ENCODE measurements around the gene UPF3B.
"Not testable (repeated sequence)": the region's sequence is repeated elsewhere in the genome, so short reads cannot be mapped to it uniquely, and the experiment has no call there.

Gene UPF3B

GRCh38 chrX:119817130-119817690, 35.6 kb downstream of the UPF3B start:
- no peaks in the 10 kb centered on the region for H3K27me3 ChIP-seq (replicated peaks; ENCODE audit: control insufficient read depth, insufficient read depth, low read length)
- H3K9ac ChIP-seq (ENCODE audit: low read length) = no peak overlapping the region
- DNase-seq (ENCODE audit: low read depth) = no peak
- no peaks in the 10 kb centered on the region for H3K9me3 ChIP-seq (ENCODE audit: control insufficient read depth, low read length)
- no peak overlapping the region for H3K4me3 ChIP-seq (ENCODE audit: low read length)
- peaks cover 6% of the 10 kb centered on the region for H3K4me1 ChIP-seq (ENCODE audit: control insufficient read depth, insufficient read depth, low read length)
- H3K36me3 ChIP-seq (ENCODE audit: control insufficient read depth, insufficient read depth, low read length, severe bottlenecking) = no peaks in the 10 kb centered on the region

- DNase-seq (ENCODE audit: low read depth) = no peak
- H3K36me3 ChIP-seq (ENCODE audit: control insufficient read depth, insufficient read depth, low read length, severe bottlenecking) = no peaks in the 10 kb centered on the region
- H3K27me3 ChIP-seq (replicated peaks; ENCODE audit: control insufficient read depth, insufficient read depth, low read length) = no peaks in the 10 kb centered on the region
- H3K9ac ChIP-seq (ENCODE audit: low read length) = no peak overlapping the region
- peaks cover 6% of the 10 kb centered on the region for H3K4me1 ChIP-seq (ENCODE audit: control insufficient read depth, insufficient read depth, low read length)
- H3K4me3 ChIP-seq (ENCODE audit: low read length) = no peak overlapping the region
- H3K9me3 ChIP-seq (ENCODE audit: control insufficient read depth, low read length) = no peaks in the 10 kb centered on the region
Measured at GRCh38 chrX:119816300-119816699, 36.5 kb downstream of the UPF3B start.

- H3K4me3 ChIP-seq (ENCODE audit: low read length) = no peak overlapping the region
- no peaks in the 10 kb centered on the region for H3K4me1 ChIP-seq (ENCODE audit: control insufficient read depth, insufficient read depth, low read length)
- DNase-seq (ENCODE audit: low read depth) = peak; percentile 3
- H3K27me3 ChIP-seq (replicated peaks; ENCODE audit: control insufficient read depth, insufficient read depth, low read length) = no peaks in the 10 kb centered on the region
- no peaks in the 10 kb centered on the region for H3K36me3 ChIP-seq (ENCODE audit: control insufficient read depth, insufficient read depth, low read length, severe bottlenecking)
- H3K9me3 ChIP-seq (ENCODE audit: control insufficient read depth, low read length) = peaks cover 10% of the 10 kb centered on the region
- no peak overlapping the region for H3K9ac ChIP-seq (ENCODE audit: low read length)
Measured at GRCh38 chrX:119809185-119809666, 43.5 kb downstream of the UPF3B start.

DNA sequence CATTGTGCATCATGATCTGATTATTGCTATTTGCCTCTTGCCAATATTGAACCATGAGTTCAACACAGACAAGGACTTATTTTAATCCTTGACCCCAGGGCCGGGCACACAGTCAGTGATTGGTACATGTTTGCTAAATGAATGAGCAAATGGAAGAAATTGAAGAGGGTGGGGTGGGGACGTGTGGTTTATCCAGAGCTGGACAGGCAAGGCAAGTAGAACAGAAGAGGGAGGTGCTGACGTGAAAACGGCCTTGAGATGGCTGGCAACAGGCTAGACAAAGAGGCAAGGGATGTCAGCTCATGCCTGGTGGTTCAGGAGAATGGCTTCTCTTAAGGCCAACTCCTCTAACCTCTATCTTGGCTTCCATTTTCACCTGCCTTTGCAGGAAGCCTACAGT, 44.3 kb downstream of the UPF3B start:
- not testable (repeated sequence) for H3K36me3 ChIP-seq (ENCODE audit: control insufficient read depth, insufficient read depth, low read length, severe bottlenecking); H3K4me3 ChIP-seq (ENCODE audit: low read length); H3K27me3 ChIP-seq (replicated peaks; ENCODE audit: control insufficient read depth, insufficient read depth, low read length); H3K4me1 ChIP-seq (ENCODE audit: control insufficient read depth, insufficient read depth, low read length); DNase-seq (ENCODE audit: low read depth); H3K9ac ChIP-seq (ENCODE audit: low read length)
- H3K9me3 ChIP-seq (ENCODE audit: control insufficient read depth, low read length) = peaks cover 10% of the 10 kb centered on the region

DNA sequence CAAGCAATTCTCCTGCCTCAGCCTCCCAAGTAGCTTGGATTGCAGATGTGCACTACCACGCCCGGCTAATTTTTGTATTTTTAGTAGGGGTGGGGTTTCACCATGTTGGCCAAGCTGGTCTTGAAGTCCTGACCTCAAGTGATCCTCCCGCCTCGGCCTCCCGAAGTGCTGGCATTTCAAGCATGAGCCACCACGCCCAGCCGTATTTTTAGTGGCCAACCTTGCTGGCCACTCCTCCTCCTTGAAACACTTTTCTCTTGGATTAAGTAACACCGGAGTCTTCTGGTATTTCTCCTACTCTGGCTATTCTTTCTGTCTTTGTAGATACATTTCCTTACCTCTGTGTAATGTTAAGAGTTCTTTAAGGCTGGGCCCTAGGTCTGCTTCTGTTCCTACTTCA, 50.2 kb downstream of the UPF3B start:
- no peaks in the 10 kb centered on the region for H3K4me1 ChIP-seq (ENCODE audit: control insufficient read depth, insufficient read depth, low read length)
- H3K9ac ChIP-seq (ENCODE audit: low read length) = no peak overlapping the region
- H3K27me3 ChIP-seq (replicated peaks; ENCODE audit: control insufficient read depth, insufficient read depth, low read length) = no peaks in the 10 kb centered on the region
- H3K4me3 ChIP-seq (ENCODE audit: low read length) = no peak overlapping the region
- H3K9me3 ChIP-seq (ENCODE audit: control insufficient read depth, low read length) = no peaks in the 10 kb centered on the region
- no peak for DNase-seq (ENCODE audit: low read depth)
- no peaks in the 10 kb centered on the region for H3K36me3 ChIP-seq (ENCODE audit: control insufficient read depth, insufficient read depth, low read length, severe bottlenecking)

GRCh38 chrX:119801253-119802221, 51.2 kb downstream of the UPF3B start:
- H3K36me3 ChIP-seq (ENCODE audit: control insufficient read depth, insufficient read depth, low read length, severe bottlenecking) = no peaks in the 10 kb centered on the region
- H3K4me3 ChIP-seq (ENCODE audit: low read length) = no peak overlapping the region
- H3K4me1 ChIP-seq (ENCODE audit: control insufficient read depth, insufficient read depth, low read length) = no peaks in the 10 kb centered on the region
- H3K9me3 ChIP-seq (ENCODE audit: control insufficient read depth, low read length) = no peaks in the 10 kb centered on the region
- H3K27me3 ChIP-seq (replicated peaks; ENCODE audit: control insufficient read depth, insufficient read depth, low read length) = no peaks in the 10 kb centered on the region
- DNase-seq (ENCODE audit: low read depth) = no peak
- no peak overlapping the region for H3K9ac ChIP-seq (ENCODE audit: low read length)

- Histone ChIP-seq H3K4me1 (ENCODE audit: control insufficient read depth, insufficient read depth, low read length) (peaks cover 16% of the 10 kb centered on the region), H3K36me3 (ENCODE audit: control insufficient read depth, insufficient read depth, low read length, severe bottlenecking) (peaks cover 9% of the 10 kb centered on the region), H3K9me3 (ENCODE audit: control insufficient read depth, low read length) (no peaks in the 10 kb centered on the region), H3K27me3 (replicated peaks; ENCODE audit: control insufficient read depth, insufficient read depth, low read length) (no peaks in the 10 kb centered on the region), H3K9ac (ENCODE audit: low read length) (peak within 1 kb of the TSS; percentile 98), H3K4me3 (ENCODE audit: low read length) (peak within 1 kb of the TSS; percentile 91)
- peak; percentile 90 for DNase-seq (ENCODE audit: low read depth)
Measured at GRCh38 chrX:119791437-119792231, 61.1 kb downstream of the UPF3B start, which contains the start of gene RPL39. Gene RPL39, minus strand, starts transcription at chrX:119791630. Its CDS starts 54 bp downstream, at chrX:119791576.

DNA sequence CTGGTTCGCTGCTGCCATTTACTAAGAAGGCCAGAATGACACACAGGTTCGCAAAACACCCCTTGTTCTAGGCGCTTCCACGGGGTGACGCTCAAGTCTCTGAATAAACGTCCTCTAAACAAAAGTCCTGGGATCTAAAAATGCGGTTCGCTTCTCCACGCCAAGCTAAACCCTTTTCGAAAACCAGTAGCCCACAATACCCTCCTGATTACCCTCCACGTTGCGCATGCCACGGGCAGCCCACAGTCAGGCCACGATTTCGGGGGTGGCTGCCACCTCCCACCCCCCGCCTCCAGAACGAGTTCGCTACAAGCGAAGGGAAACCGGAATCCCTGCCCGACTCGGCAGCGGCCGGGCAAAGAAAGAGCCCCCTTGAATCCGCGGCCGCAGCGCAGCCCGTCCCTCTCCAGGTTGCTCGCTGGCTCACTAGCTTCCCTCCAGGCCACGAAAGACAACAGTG, 61.8 kb downstream of the UPF3B start:
- H3K36me3 ChIP-seq (ENCODE audit: control insufficient read depth, insufficient read depth, low read length, severe bottlenecking) = peaks cover 16% of the 10 kb centered on the region
- DNase-seq (ENCODE audit: low read depth) = peak; percentile 45
- peak overlapping the region; percentile 98 for H3K9ac ChIP-seq (ENCODE audit: low read length)
- no peaks in the 10 kb centered on the region for H3K9me3 ChIP-seq (ENCODE audit: control insufficient read depth, low read length)
- peaks cover 19% of the 10 kb centered on the region for H3K4me1 ChIP-seq (ENCODE audit: control insufficient read depth, insufficient read depth, low read length)
- no peaks in the 10 kb centered on the region for H3K27me3 ChIP-seq (replicated peaks; ENCODE audit: control insufficient read depth, insufficient read depth, low read length)
- H3K4me3 ChIP-seq (ENCODE audit: low read length) = peak overlapping the region; percentile 91

DNA sequence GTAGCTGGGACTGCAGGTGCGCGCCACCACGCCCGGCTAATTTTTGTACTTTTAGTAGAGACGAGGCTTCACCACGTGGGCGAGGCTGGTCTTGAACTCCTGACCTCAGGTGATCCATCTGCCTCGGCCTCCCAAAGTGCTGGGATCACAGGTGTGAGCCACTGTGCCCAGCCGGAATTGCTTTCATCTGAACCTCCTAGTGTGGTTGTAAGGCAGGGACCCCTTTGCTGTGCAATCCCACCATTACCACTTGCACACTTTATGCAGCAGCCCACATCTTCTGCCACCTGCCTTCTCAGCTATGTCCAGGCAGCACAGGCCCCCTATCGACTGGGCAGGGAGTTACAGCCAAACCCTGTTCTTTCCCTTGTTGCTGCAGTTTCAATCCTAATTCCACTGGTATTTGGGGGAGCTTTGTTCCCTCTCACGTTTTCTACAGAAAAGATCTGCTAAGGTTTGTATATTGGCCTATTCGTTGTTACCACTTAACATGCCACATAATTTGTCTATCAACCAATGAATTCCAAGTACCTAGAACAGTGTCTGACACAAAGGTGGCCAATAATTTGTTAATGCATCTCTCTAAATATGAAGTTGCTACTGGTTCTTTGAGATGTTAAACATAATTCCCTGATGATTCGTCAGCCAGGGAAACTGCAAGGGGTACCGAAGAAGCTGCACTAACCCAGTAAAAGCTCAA, 67.9 kb downstream of the UPF3B start:
- no peak overlapping the region for H3K9ac ChIP-seq (ENCODE audit: low read length)
- no peaks in the 10 kb centered on the region for H3K27me3 ChIP-seq (replicated peaks; ENCODE audit: control insufficient read depth, insufficient read depth, low read length)
- no peak overlapping the region for H3K4me3 ChIP-seq (ENCODE audit: low read length)
- DNase-seq (ENCODE audit: low read depth) = peak; percentile 51
- H3K36me3 ChIP-seq (ENCODE audit: control insufficient read depth, insufficient read depth, low read length, severe bottlenecking) = peaks cover 35% of the 10 kb centered on the region
- H3K9me3 ChIP-seq (ENCODE audit: control insufficient read depth, low read length) = no peaks in the 10 kb centered on the region
- peaks cover 19% of the 10 kb centered on the region for H3K4me1 ChIP-seq (ENCODE audit: control insufficient read depth, insufficient read depth, low read length)

Measured in adipocyte (in vitro differentiated cells).